ENCODE results near the gene GPC3.

Gene GPC3

DNA sequence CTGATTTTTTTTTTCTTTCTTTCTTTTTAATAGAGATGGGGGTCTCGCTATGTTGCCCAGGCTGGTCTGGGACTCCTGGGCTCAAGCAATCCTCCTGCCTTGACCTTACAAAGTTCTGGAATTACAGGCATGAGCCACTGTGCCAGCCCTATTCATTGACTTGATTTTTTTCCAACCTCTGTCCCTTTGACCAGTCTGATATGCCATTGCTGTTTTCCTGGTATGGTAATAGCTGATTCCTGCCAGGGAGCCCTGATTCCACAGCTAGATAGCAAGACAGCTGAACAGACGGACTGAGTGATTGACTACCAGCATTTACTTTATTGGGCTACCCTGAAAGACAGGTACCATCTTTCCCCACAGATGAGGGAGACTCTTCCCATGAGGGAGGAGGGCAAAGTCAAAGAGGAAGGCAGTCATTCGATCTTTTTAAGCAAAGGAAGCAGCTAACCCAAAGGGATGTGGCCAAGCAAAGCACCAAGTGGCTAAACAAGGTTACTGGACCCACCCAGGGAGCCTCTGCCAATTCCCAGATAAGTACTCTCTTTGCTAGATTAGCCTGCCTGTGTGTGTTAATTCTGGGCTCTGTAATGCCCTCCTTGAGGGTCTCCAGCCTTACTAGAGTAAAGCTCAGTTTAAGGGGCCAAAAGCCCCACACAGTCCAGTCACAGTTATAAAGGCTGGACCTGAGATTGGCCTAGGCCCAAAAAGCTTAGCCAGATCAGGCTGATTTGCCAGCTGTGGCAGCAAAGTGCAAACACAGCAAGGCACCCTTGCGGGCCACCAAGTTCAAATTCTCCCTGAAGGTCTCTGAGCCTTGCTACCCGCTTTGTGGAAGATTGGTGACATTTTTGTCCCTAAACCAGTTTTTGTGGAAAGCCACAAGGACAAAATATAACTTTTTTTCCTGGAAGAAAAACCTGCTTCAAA, 377.7 kb downstream of the GPC3 start:
- H3K4me3 ChIP-seq (ENCODE audit: low read depth, low read length, poor library complexity, severe bottlenecking): no peak overlapping the region
- H3K79me2 ChIP-seq (ENCODE audit: insufficient read depth, low read length): no peaks in the 10 kb centered on the region
- no peaks in the 10 kb centered on the region for H3K9me3 ChIP-seq (ENCODE audit: low read length)
- H3K9me2 ChIP-seq (ENCODE audit: low read depth, low read length): no peaks in the 10 kb centered on the region
- H3K4me1 ChIP-seq (ENCODE audit: insufficient read depth, low read length, severe bottlenecking): no peaks in the 10 kb centered on the region
- no peak for TF ChIP-seq CTCF (IDR thresholded peaks at IDR 0.05; ENCODE audit: low read length)
- no peak for TF ChIP-seq EZH2 (IDR thresholded peaks at IDR 0.05; ENCODE audit: borderline replicate concordance, low read length)
- no peak overlapping the region for H3K27ac ChIP-seq (ENCODE audit: low read depth, low read length, poor library complexity, severe bottlenecking)
- no peaks in the 10 kb centered on the region for H4K20me1 ChIP-seq (ENCODE audit: insufficient read depth, low read length)
- no peak overlapping the region for H3K9ac ChIP-seq (ENCODE audit: low read length)
- H3K27me3 ChIP-seq (ENCODE audit: insufficient read depth, low read length): no peaks in the 10 kb centered on the region
- no peaks in the 10 kb centered on the region for H3F3A ChIP-seq (ENCODE audit: insufficient read depth, low read length)
- H3K36me3 ChIP-seq (ENCODE audit: insufficient read depth, low read length): no peaks in the 10 kb centered on the region
- no peak overlapping the region for H3K4me2 ChIP-seq (ENCODE audit: low read length)
- H2AFZ ChIP-seq (ENCODE audit: low read length): no peak overlapping the region

- no peaks in the 10 kb centered on the region for H3K79me2 ChIP-seq (ENCODE audit: insufficient read depth, low read length)
- no peaks in the 10 kb centered on the region for H3K9me2 ChIP-seq (ENCODE audit: low read depth, low read length)
- no peaks in the 10 kb centered on the region for H3K27me3 ChIP-seq (ENCODE audit: insufficient read depth, low read length)
- TF ChIP-seq EZH2 (IDR thresholded peaks at IDR 0.05; ENCODE audit: borderline replicate concordance, low read length) (no peak), CTCF (IDR thresholded peaks at IDR 0.05; ENCODE audit: low read length) (no peak)
- H3F3A ChIP-seq (ENCODE audit: insufficient read depth, low read length): no peaks in the 10 kb centered on the region
- no peaks in the 10 kb centered on the region for H3K4me1 ChIP-seq (ENCODE audit: insufficient read depth, low read length, severe bottlenecking)
- H3K4me3 ChIP-seq (ENCODE audit: low read depth, low read length, poor library complexity, severe bottlenecking): no peak overlapping the region
- no peak overlapping the region for H3K4me2 ChIP-seq (ENCODE audit: low read length)
- no peak overlapping the region for H3K9ac ChIP-seq (ENCODE audit: low read length)
- no peaks in the 10 kb centered on the region for H4K20me1 ChIP-seq (ENCODE audit: insufficient read depth, low read length)
- H3K27ac ChIP-seq (ENCODE audit: low read depth, low read length, poor library complexity, severe bottlenecking): no peak overlapping the region
- no peak overlapping the region for H2AFZ ChIP-seq (ENCODE audit: low read length)
- no peaks in the 10 kb centered on the region for H3K36me3 ChIP-seq (ENCODE audit: insufficient read depth, low read length)
- no peaks in the 10 kb centered on the region for H3K9me3 ChIP-seq (ENCODE audit: low read length)
Observed at GRCh38 chrX:133606990-133607389, 378.4 kb downstream of the GPC3 start.

- no peak overlapping the region for H3K27ac ChIP-seq (ENCODE audit: low read depth, low read length, poor library complexity, severe bottlenecking)
- no peaks in the 10 kb centered on the region for H3F3A ChIP-seq (ENCODE audit: insufficient read depth, low read length)
- no peaks in the 10 kb centered on the region for H4K20me1 ChIP-seq (ENCODE audit: insufficient read depth, low read length)
- no peaks in the 10 kb centered on the region for H3K4me1 ChIP-seq (ENCODE audit: insufficient read depth, low read length, severe bottlenecking)
- no peaks in the 10 kb centered on the region for H3K36me3 ChIP-seq (ENCODE audit: insufficient read depth, low read length)
- no peak overlapping the region for H3K4me3 ChIP-seq (ENCODE audit: low read depth, low read length, poor library complexity, severe bottlenecking)
- H3K4me2 ChIP-seq (ENCODE audit: low read length): no peak overlapping the region
- no peaks in the 10 kb centered on the region for H3K27me3 ChIP-seq (ENCODE audit: insufficient read depth, low read length)
- TF ChIP-seq EZH2 (IDR thresholded peaks at IDR 0.05; ENCODE audit: borderline replicate concordance, low read length) (no peak), CTCF (IDR thresholded peaks at IDR 0.05; ENCODE audit: low read length) (no peak)
- no peak overlapping the region for H3K9ac ChIP-seq (ENCODE audit: low read length)
- no peaks in the 10 kb centered on the region for H3K9me2 ChIP-seq (ENCODE audit: low read depth, low read length)
- no peaks in the 10 kb centered on the region for H3K9me3 ChIP-seq (ENCODE audit: low read length)
- H3K79me2 ChIP-seq (ENCODE audit: insufficient read depth, low read length): no peaks in the 10 kb centered on the region
- H2AFZ ChIP-seq (ENCODE audit: low read length): no peak overlapping the region
Observed at GRCh38 chrX:133604801-133605200, 380.6 kb downstream of the GPC3 start.
